GM21723 (cell line): ENCODE data around the gene CAPN10.
"Not testable (repeated sequence)": the region's sequence is repeated elsewhere in the genome, so short reads cannot be mapped to it uniquely, and the experiment has no call there.

Experiments used
- ATAC-seq: cut with Tn5 transposase; IDR thresholded peaks from one replicate; pipeline ENCODE4 v1.9.1; 2021; ENCODE audit warnings: mild to moderate bottlenecking, moderate library complexity; ENCODE audit not compliant: unreplicated experiment

CAPN10 gene, protein sequence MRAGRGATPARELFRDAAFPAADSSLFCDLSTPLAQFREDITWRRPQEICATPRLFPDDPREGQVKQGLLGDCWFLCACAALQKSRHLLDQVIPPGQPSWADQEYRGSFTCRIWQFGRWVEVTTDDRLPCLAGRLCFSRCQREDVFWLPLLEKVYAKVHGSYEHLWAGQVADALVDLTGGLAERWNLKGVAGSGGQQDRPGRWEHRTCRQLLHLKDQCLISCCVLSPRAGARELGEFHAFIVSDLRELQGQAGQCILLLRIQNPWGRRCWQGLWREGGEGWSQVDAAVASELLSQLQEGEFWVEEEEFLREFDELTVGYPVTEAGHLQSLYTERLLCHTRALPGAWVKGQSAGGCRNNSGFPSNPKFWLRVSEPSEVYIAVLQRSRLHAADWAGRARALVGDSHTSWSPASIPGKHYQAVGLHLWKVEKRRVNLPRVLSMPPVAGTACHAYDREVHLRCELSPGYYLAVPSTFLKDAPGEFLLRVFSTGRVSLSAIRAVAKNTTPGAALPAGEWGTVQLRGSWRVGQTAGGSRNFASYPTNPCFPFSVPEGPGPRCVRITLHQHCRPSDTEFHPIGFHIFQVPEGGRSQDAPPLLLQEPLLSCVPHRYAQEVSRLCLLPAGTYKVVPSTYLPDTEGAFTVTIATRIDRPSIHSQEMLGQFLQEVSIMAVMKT

DNA sequence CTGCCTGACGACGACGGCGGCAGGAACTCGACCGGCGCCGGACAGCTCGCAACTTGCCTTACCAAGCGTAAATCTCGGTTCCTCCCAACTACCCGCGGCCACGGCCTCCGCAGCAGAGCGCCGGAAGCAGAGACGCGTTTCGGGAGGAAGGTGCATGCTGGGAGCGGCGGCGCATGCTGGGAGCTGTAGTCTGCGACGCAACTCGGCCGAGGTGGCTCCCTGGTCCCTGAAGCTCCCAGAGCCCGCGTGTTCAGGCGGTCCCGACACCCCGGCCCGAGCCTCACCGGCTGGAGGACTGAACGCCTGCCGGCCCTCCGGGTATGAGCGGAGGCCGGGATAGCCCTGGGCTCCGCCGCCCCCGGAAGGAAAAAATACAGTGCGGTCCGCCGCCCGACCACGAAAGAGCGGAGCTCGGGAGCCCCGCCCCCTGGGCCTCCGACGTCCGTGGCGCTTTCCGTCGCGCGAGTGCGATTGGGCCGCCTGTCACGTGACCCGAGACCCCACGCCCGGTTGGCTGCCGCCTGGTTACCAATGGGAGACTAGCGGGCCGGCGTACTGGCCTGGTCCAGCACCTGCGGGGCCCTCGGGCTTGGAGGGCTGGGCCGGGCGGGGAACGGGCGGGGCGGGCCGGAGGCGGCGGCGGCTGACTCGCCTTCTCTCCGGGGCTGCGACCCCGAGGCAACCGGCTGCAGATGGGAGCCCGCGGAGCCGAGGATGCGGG lies at the start of gene CAPN10:
Gene CAPN10 (plus strand): TSS at position 537 of the 721 bp plus-strand sequence. CDS start 178 bp downstream, at position 715.
- peak; percentile 59 for ATAC-seq

DNA sequence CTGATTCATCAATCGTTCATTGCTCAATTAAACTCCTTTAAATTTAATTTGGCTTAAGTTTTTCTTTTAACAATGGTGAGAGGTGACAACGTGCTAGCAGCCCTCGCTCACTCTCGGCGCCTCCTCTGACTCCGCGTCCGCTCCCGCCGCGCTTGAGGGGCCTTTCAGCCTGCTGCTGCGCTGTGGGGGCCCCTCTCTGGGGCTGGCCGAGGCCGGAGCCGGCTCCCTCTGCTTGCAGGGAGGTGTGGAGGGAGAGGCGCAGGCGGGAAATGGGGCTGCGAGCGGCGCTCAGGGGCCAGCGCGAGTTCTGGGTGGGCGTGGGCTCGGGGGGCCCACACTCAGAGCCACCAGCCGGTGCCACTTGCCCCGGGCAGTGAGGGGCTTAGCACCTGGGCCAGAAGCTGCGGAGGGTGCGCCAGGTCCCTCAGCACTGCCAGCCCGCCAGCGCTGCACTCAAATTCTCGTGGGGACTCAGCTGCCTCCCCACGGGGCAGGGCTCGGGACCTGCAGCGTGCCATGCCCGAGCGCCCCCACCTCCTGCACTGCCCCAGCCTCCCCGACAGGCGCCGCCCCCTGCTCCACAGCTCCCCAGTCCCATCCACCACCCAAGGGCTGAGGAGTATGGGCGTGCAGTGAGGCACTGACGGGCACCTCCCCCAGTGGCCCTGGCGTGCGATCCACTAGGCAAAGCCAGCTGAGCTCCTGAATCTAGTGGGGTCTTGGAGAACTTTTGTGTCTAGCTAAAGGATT lies 48.3 kb upstream of the CAPN10 start:
- ATAC-seq = no peak

DNA sequence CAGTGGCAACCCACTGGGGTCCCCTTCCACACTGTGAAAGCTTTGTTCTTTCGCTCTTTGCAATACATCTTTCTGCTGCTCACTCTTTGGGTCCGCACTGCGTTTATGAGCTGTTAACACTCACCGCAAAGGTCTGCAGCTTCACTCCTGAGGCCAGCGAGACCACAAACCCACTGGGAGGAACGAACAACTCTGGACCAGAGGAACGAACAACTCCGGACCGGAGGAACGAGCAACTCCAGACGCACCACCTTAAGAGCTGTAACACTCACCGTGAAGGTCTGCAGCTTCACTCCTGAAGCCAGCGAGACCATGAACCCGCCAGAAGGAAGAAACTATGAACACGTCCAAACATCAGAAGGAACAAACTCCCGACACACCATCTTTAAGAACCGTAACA lies 47.4 kb upstream of the CAPN10 start:
- ATAC-seq = not testable (repeated sequence)

DNA sequence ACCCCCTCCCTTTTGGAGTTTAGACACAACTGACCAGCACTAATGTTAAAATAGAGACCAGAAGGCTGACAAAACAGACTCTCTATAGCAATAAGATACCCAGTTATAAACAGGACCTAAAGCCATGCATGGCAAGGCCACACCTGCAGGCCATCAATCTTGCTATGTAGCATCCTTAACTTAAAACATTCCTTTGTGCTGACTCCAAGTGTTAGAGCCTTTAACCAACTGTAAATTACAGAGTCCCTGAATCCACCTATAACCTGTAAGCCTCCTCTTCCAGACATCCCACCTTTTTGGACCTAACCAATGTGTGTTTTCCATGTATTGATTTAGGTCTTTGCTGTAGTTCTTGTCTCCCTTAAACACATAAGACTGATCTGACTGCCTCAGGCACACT lies 46.6 kb upstream of the CAPN10 start:
- no peak for ATAC-seq

DNA sequence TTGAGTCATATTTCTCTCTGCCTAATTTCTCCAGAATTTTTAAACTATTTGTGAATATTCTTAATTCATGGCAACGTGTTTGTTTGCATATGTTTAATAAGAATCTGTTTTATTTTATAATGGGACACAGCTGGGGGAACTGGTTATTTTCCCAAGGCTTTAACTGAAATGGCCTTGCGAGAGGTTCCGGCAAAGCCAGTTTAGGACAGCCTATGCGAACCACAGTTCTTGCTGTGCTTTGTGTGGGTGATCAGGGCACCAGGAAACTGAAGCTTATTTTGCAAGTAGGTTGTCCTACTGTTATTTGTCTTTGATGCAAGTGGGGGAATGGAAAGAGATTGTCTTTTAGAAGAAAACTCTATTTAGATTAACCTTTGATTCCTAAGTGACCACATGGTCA lies 35.2 kb upstream of the CAPN10 start:
- no peak for ATAC-seq

DNA sequence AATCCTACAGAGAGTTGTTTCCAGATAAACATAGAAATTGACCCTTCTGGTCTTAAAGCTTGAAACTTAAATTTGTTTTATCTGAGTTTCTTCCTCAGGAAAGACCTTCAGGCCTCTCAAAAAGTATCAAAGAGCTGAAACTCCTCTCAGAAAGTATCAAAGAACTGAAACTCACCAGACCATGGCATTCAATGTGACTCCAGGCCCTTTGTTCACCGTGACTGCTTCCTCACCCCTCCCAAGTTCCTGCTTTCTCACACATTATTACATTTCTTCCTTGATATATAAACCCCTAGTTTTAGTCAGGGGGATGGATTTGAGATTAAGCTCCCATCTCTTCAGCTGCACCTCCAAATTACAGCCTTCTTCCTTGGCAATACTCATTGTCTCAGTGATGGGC lies 34.7 kb upstream of the CAPN10 start:
- ATAC-seq = no peak

DNA sequence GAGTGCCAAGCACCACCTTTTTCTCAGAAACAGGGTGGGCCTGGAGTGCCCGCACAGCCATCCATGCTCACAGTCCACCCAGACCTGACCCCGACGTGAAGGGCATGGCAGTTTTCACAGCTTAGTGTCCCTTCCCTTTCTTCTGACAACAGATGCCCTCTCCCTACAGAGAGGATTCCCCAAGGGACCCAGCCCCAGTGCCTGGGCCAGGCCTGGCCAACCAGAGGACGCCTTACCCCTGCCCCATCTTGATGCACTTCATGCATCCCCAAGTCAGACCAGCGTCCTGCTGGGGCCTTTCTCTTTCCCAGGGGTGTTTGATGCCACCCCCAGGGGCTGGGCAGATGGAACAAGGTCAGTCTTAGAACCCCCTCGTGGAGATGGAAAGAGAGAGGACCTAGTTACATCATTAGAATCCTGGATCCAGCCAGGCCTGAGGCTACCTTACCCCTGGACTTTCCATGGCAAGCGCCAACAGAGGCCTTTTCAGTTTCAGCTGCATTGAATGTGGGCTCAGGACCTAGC lies 32.5 kb upstream of the CAPN10 start:
- no peak for ATAC-seq

DNA sequence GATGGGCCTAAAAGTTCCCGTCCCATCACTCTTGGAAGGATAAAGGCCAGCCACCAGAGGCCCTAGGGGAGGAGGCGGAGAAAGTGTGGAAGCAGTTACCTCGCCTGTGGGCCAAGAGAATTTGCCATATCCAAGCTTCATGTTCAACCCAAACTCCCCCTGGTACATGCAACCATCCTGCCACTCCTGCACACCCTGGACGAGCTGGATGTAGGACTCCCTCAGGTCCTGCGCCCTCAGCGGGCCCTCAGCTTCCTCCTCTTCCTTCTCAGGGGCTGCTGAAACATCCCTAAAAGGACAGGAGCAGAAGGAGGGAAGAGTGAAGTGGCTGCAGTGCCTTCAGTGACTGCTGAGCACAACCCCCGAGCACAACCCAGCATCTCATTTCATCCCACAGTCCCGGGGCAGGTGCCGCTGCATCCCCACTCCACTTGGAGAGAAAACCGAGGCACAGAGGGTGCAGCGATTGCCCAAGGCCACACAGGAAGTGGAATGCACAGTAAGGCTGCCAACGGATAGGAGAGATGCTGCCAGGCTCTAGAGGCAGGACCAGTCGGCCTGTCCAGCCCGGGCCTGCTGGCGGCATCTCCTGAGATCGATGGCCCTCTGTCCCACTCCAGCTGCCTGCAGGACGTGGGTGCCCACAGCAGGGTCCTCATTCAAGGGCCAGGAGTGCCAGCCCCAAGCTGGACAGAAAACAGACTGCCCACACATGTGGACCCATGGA lies 31.6 kb upstream of the CAPN10 start:
- no peak for ATAC-seq

DNA sequence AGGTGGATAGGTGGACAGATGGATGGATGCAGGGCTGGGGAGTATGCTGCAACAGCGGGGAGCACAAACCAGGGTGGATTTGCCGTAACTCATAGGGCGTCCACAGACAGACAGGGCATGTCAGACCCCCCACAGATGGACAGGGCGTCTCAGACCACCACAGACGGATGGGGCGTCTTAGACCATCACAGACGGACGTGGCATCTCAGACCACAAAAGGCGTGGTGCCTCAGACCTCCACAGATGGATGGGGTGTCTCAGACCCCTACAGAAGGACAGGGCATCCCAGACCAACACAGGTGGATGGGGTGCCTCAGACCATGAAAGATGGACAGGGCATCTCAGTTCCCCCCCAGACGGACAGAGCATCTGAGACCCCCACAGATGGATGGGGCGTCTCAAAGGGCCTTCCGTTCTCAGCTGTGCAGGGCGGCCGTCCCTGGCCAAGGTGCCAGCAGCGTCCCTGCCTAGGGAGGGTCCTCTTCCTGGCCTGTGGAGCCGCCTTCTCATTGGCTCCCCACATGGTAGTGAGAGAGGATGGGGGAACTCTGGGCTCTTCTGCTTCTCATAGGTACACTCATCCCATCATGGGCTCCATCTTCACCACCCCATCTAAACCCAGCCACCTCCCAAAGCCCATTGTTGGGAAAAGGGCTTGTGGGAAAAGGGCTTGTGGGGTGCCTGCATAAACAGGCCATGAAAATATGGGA lies 30.8 kb upstream of the CAPN10 start:
- no peak for ATAC-seq

DNA sequence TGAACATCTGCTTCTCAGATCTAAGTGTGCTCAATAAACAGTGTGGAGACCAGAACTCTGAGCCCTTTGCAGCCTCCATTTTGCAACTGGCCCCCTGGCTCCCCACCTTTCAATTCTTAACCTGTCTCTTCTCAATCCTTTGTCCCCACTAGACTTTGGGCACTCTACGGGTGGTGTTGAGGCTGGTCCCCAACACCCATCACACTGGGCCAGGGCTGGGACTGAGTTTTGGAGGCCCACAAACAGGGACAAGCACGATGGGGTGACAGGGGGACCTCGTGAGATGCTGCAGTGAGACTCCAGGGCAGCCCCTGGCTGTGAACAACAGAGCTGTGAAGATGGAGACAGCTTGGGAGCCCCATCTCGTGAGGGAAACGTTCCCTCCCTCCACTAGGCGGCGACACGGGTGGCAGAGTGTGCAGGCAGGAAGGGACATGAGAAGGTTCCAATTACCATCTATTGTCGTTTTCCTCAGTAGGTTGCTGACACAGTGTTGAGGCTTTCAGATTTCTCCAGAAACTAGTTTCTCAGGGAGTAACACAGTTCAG lies 29.9 kb upstream of the CAPN10 start:
- ATAC-seq = no peak

DNA sequence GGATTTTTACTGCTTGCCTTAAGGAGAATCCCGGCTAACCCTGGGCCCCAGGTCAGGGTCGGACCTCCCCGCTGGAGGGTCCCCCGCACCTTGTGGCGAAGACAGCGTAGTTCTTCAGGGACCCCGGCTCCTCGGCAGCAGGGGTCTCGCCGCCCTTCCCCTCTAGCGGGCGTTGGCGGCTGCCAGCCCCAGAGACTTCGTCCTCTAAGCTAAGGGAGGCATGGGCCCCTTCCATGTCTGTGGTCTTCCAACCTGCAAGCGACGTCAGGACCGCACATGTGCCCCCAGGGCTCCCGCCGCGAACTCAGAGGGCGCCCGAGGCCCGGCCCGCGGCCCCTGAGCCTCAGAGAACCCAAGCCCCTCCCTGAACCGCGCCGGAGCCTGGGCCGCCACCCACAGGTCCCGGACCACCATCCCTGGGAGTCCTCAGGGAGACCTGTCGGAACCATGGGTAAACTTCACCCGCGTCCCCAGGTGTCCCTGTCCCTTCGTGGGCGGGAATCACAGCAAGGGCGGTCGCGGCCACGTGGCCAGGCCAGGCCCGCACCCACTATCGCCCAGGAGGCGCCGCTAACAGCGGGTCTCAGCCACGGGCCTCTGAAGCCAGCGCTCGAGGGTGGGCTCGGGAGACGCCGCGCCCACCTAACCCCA lies 29.3 kb upstream of the CAPN10 start:
- no peak for ATAC-seq

DNA sequence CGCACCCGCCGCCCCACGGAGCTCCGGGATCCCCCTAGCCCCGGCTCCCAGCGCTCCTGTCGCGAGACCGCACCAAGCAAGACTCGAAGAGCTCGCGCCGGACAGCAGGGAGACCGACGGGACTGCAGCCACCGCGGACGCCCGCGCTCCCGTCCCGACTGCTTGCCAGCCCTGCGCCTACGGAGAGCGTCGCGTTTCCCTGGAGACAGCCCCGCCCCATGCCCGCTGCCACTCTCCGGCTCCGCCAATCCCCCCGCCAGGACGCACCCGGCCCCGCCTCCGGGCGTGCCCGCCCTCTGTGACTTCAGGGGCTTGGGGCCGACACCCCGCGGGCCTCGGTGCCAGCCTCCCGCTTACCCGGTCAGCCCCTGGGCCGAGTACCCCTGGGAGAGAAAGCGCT lies 28.7 kb upstream of the CAPN10 start, which contains the start of gene ANKMY1:
Gene ANKMY1 (minus strand): TSS at position 181 of the 400 bp plus-strand sequence. CDS start 653 bp downstream, outside the sequence.
- ATAC-seq = no peak

DNA sequence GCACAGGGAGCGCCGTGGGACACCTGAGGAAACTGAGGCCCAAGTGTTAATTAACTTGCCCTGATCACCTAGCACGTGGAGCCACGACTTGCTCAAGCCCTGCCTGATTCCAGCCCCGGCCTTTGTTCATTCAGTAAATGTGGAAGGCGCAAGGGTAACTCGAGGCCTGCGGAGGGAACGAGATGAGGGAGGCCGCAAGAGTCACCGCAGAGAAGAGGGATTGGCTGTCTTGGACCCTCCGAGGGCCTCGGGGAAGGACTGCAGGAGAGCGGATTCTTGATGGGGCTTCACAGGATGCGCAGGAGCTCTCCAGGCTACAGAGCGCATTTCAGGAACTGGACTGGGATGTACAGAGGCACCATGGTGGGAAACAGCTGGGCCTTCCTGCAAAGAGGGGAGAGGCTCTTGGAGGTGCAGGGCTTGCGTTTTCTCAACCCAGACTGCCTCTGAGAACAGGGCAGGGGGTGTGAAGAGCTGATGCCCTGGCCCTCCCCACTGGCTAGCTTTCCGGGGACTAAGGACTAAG lies 28.2 kb upstream of the CAPN10 start:
- no peak for ATAC-seq

DNA sequence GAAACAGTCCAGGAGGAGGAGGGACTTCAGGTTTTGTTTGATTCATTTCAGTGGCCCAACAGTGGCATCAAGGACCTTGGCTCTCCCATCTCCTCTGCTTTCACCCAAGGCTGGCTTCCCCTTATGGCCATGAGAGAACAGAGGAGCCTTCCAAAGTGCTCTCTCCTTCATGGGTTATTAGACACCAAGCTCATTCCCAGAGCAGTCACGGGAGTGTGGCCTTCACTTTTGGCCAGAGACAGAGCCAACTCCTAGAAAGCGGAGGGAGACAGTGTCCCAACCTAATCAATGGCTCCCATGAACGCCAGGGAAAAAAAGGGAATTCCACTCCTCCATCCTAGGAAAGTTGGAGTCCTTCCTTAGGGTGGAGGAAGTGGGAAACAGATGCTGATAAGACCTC lies 27.2 kb upstream of the CAPN10 start:
- no peak for ATAC-seq

DNA sequence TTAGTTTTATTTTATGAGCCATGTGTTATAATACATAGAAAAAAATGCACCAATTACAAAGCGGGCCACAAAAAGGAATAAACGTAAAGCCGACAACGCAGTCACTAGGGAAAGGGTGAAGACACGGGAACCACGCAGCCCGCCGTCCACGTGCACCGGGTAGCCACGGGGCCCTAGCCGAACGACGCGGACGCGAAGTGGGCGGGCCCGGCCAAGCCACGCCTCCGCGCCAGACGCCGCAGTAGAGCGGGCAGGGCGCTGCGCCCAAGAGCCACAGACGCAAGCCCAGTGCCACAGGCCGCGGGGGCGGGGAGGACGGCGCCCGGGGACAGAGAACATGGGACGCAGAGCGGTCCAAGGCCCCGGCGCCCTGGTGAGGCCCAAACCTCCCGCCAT lies 26.5 kb upstream of the CAPN10 start, which contains the start of gene DUSP28:
Gene DUSP28 (plus strand): TSS at position 274 of the 396 bp plus-strand sequence. CDS start 328 bp downstream, outside the sequence.
- ATAC-seq = peak; percentile 61

DNA sequence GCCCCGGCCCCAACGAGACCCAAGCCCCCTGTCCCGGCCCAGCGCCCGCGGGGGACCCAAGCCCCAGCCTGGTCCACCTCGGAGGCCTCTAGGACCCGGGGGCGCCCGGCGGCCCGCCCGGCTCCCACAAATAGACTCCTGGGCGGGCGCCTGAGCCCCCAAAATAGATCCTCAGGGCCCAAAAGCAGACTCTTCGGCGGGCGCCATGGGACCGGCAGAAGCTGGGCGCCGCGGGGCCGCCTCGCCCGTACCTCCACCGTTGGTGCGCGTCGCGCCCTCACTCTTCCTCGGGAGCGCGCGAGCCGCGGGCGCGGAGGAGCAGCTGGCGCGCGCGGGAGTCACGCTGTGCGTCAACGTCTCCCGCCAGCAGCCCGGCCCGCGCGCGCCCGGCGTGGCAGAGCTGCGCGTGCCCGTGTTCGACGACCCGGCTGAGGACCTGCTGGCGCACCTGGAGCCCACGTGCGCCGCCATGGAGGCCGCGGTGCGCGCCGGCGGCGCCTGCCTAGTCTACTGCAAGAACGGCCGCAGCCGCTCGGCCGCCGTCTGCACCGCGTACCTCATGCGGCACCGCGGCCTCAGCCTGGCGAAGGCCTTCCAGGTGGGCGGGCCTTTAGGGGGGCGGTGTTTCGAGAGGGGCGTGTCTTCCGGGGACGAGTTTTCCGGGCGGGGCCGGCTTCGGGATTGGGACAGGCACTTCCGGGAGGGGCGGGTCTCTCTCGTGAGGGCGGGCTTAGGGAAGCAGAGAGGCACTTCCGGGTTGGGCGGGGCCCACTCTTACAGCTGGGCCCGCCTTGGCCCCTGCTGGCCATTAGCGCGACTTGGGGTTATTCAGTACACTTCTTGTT lies 25.8 kb upstream of the CAPN10 start:
- ATAC-seq = peak; percentile 58

DNA sequence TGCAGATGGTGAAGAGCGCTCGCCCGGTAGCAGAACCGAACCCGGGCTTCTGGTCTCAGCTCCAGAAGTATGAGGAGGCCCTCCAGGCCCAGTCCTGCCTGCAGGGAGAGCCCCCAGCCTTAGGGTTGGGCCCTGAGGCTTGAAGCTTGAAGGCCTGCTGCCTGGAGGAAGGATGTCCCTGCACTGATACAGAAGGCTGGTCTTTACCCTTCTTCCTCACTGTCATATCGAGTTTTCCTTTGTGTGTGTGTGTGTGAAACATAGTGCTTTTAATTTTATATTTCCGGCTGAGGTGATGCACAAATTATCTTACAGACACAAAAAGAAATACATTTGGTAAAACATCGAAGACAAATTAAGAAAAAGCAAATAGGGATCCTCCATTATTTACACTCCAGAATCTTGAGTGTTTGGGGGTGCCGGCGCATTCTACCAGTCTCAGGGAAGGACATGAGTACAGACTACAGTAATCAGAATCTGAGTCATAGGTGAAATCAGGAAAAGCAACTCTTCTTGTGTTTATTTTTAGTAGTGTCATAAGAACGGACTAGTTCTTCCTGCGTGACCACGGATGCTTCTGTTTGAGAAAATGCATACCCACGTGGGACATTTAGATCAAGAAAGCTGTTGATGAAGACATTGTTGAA lies 25.1 kb upstream of the CAPN10 start:
- peak; percentile 2 for ATAC-seq
